A204.1 (cell line): ENCODE data around the gene HNRNPLL.

Experiments used
- FAIRE-seq: peaks from 2 replicates; lab custom pipeline; 2012; peaks lifted over from hg19 to GRCh38; lab: Jason Lieb, UNC

Gene HNRNPLL

GRCh38 chr2:38527338-38528007, 75.3 kb downstream of the HNRNPLL start:
- peak; percentile 69 for FAIRE-seq

- FAIRE-seq, result no peak
Observed at GRCh38 chr2:38526195-38526594, 76.5 kb downstream of the HNRNPLL start.

- no peak for FAIRE-seq
Observed at GRCh38 chr2:38524580-38524979, 78.1 kb downstream of the HNRNPLL start.

- FAIRE-seq, result no peak
Observed at GRCh38 chr2:38523728-38524437, 78.8 kb downstream of the HNRNPLL start.

- no peak for FAIRE-seq
Observed at GRCh38 chr2:38522754-38523349, 79.9 kb downstream of the HNRNPLL start.

GRCh38 chr2:38521835-38522234, 80.9 kb downstream of the HNRNPLL start:
- FAIRE-seq, result no peak

GRCh38 chr2:38517284-38517683, 85.4 kb downstream of the HNRNPLL start:
- FAIRE-seq, result no peak

- no peak for FAIRE-seq
Observed at GRCh38 chr2:38516526-38516925, 86.2 kb downstream of the HNRNPLL start.

- no peak for FAIRE-seq
Observed at GRCh38 chr2:38516122-38516521, 86.6 kb downstream of the HNRNPLL start.

GRCh38 chr2:38515155-38516074, 87.3 kb downstream of the HNRNPLL start:
- FAIRE-seq, result no peak

- no peak for FAIRE-seq
Observed at GRCh38 chr2:38514603-38515154, 88.0 kb downstream of the HNRNPLL start.

GRCh38 chr2:38512211-38512610, 90.5 kb downstream of the HNRNPLL start:
- no peak for FAIRE-seq
